ENCODE measurements around the gene DQX1.

The DQX1 gene

GRCh38 chr2:74555610-74556103, 29.6 kb upstream of the DQX1 start:
- FAIRE-seq (no peak), DNase-seq (ENCODE audit: insufficient read length, low spot score) (no peak)

GRCh38 chr2:74554820-74555531, 28.9 kb upstream of the DQX1 start:
- FAIRE-seq (peak; percentile 81), DNase-seq (ENCODE audit: insufficient read length, low spot score) (peak; percentile 65)

- DNase-seq (ENCODE audit: insufficient read length, low spot score): peak; percentile 94
Measured at GRCh38 chr2:74553892-74554819, 28.1 kb upstream of the DQX1 start, which contains the start of the genes DOK1 and LOXL3. DOK1 (plus strand) TSS chr2:74554720; CDS start chr2:74554755, 35 bp downstream. LOXL3 (minus strand) TSS chr2:74553942; CDS start chr2:74552634, 1,308 bp downstream.

GRCh38 chr2:74552914-74553811, 27.1 kb upstream of the DQX1 start:
- FAIRE-seq: peak; percentile 33
- no peak for DNase-seq (ENCODE audit: insufficient read length, low spot score)

More at GRCh38 chr2:74553892-74554819, 28.1 kb upstream of the DQX1 start, which contains the start of the genes DOK1 and LOXL3:
- FAIRE-seq: peak; percentile 66

GRCh38 chr2:74551942-74552913, 26.2 kb upstream of the DQX1 start:
- DNase-seq (ENCODE audit: insufficient read length, low spot score): no peak
- FAIRE-seq: no peak

- DNase-seq (ENCODE audit: insufficient read length, low spot score): no peak
- no peak for FAIRE-seq
Measured at GRCh38 chr2:74551530-74551929, 25.5 kb upstream of the DQX1 start.

GRCh38 chr2:74550231-74550630, 24.2 kb upstream of the DQX1 start:
- FAIRE-seq (no peak), DNase-seq (ENCODE audit: insufficient read length, low spot score) (no peak)

- DNase-seq (ENCODE audit: insufficient read length, low spot score) (peak; percentile 78), FAIRE-seq (peak; percentile 28)
Measured at GRCh38 chr2:74548900-74549826, 23.1 kb upstream of the DQX1 start.

- FAIRE-seq: no peak
- DNase-seq (ENCODE audit: insufficient read length, low spot score): no peak
Measured at GRCh38 chr2:74548285-74548899, 22.4 kb upstream of the DQX1 start.

- DNase-seq (ENCODE audit: insufficient read length, low spot score) (no peak), FAIRE-seq (no peak)
Measured at GRCh38 chr2:74546004-74546403, 20.0 kb upstream of the DQX1 start.

GRCh38 chr2:74544634-74545033, 18.6 kb upstream of the DQX1 start:
- no peak for DNase-seq (ENCODE audit: insufficient read length, low spot score)
- FAIRE-seq: no peak

GRCh38 chr2:74542978-74543377, 16.9 kb upstream of the DQX1 start:
- DNase-seq (ENCODE audit: insufficient read length, low spot score) (no peak), FAIRE-seq (no peak)

GRCh38 chr2:74540291-74540690, 14.3 kb upstream of the DQX1 start:
- DNase-seq (ENCODE audit: insufficient read length, low spot score) (no peak), FAIRE-seq (no peak)

- DNase-seq (ENCODE audit: insufficient read length, low spot score) (no peak), FAIRE-seq (no peak)
Measured at GRCh38 chr2:74538881-74539339, 12.9 kb upstream of the DQX1 start.

GRCh38 chr2:74537140-74537539, 11.1 kb upstream of the DQX1 start:
- FAIRE-seq (no peak), DNase-seq (ENCODE audit: insufficient read length, low spot score) (no peak)

GRCh38 chr2:74536166-74536950, 10.3 kb upstream of the DQX1 start:
- no peak for DNase-seq (ENCODE audit: insufficient read length, low spot score)
- no peak for FAIRE-seq
